Glutamatergic neuron (in vitro differentiated cells): ENCODE data around the gene ELOVL2. TPM values are rescaled to one million over a fixed set of nuclear protein-coding genes. Genes with fewer than 3 reads are reported as not detected.

Source experiments
- DNase-seq: peaks from one replicate; pipeline ENCODE4 v3.0.0; 2022
- H3K27ac Mint-ChIP-seq: one replicate; pipeline ENCODE4 v1.8.0; 2020; ENCODE audit warnings: mild to moderate bottlenecking, mixed read lengths, inconsistent platforms; ENCODE audit not compliant: unreplicated experiment
- H3K27me3 Mint-ChIP-seq: one replicate; pipeline ENCODE4 v1.8.0; 2020; ENCODE audit warnings: mild to moderate bottlenecking, moderate library complexity, mixed read lengths, inconsistent platforms; ENCODE audit not compliant: unreplicated experiment
- H3K36me3 Mint-ChIP-seq: one replicate; pipeline ENCODE4 v1.8.0; 2020; ENCODE audit warnings: mild to moderate bottlenecking, mixed read lengths, inconsistent platforms; ENCODE audit not compliant: unreplicated experiment
- H3K4me1 Mint-ChIP-seq: one replicate; pipeline ENCODE4 v1.8.0; 2020; ENCODE audit warnings: mild to moderate bottlenecking, low read depth, mixed read lengths, inconsistent platforms; ENCODE audit not compliant: unreplicated experiment
- H3K4me3 Mint-ChIP-seq: one replicate; pipeline ENCODE4 v1.8.0; 2020; ENCODE audit warnings: mild to moderate bottlenecking, mixed read lengths, inconsistent platforms; ENCODE audit not compliant: unreplicated experiment
- H3K9me3 Mint-ChIP-seq: one replicate; pipeline ENCODE4 v1.8.0; 2020; ENCODE audit warnings: mild to moderate bottlenecking, moderate library complexity, mixed read lengths, inconsistent platforms; ENCODE audit not compliant: unreplicated experiment
- CTCF ChIP-seq: fragments of 200-600 bp; sonication (generic); IDR thresholded peaks from one replicate; pipeline ENCODE4 v1.5.0; 2021; ENCODE audit not compliant: partially characterized antibody, unreplicated experiment
- total RNA-seq: library from RNA; stranded (reverse); fragmentation: NEBNext Ultra II Directional; extraction: Animal tissue kit (Norgen Biotek cat#: 25700); gene quantifications from one replicate; pipeline ENCODE4 v1.2.1, GENCODE V29; 2021; ENCODE audit not compliant: unreplicated experiment

The ELOVL2 gene
- total RNA-seq, 1 donor from 2014 or later = 10.6 TPM

GRCh38 chr6:11058406-11058805, 14.3 kb upstream of the ELOVL2 start:
- no peaks in the 10 kb centered on the region for H3K36me3 Mint-ChIP-seq
- H3K27me3 Mint-ChIP-seq = no peaks in the 10 kb centered on the region
- no peak overlapping the region for H3K27ac Mint-ChIP-seq
- TF ChIP-seq CTCF = no peak
- no peak for DNase-seq
- H3K9me3 Mint-ChIP-seq = no peaks in the 10 kb centered on the region
- H3K4me3 Mint-ChIP-seq = no peak overlapping the region
- no peaks in the 10 kb centered on the region for H3K4me1 Mint-ChIP-seq

GRCh38 chr6:11056871-11057270, 12.8 kb upstream of the ELOVL2 start:
- Mint-ChIP-seq H3K9me3 (no peaks in the 10 kb centered on the region), H3K36me3 (no peaks in the 10 kb centered on the region), H3K27ac (no peak overlapping the region), H3K27me3 (no peaks in the 10 kb centered on the region), H3K4me1 (no peaks in the 10 kb centered on the region), H3K4me3 (no peak overlapping the region)
- DNase-seq = no peak
- no peak for TF ChIP-seq CTCF

- H3K27ac Mint-ChIP-seq = no peak overlapping the region
- H3K4me3 Mint-ChIP-seq = no peak overlapping the region
Measured at GRCh38 chr6:11055127-11055627, 11.1 kb upstream of the ELOVL2 start.

GRCh38 chr6:11054722-11055121, 10.6 kb upstream of the ELOVL2 start:
- H3K27ac Mint-ChIP-seq = no peak overlapping the region
- no peaks in the 10 kb centered on the region for H3K27me3 Mint-ChIP-seq
- H3K4me1 Mint-ChIP-seq = no peaks in the 10 kb centered on the region
- TF ChIP-seq CTCF = no peak
- no peaks in the 10 kb centered on the region for H3K36me3 Mint-ChIP-seq
- no peak for DNase-seq
- no peaks in the 10 kb centered on the region for H3K9me3 Mint-ChIP-seq
- no peak overlapping the region for H3K4me3 Mint-ChIP-seq

More at GRCh38 chr6:11055127-11055627, 11.1 kb upstream of the ELOVL2 start:
- H3K27me3 Mint-ChIP-seq = no peaks in the 10 kb centered on the region
- H3K36me3 Mint-ChIP-seq = no peaks in the 10 kb centered on the region
- no peaks in the 10 kb centered on the region for H3K4me1 Mint-ChIP-seq
- H3K9me3 Mint-ChIP-seq = no peaks in the 10 kb centered on the region
- TF ChIP-seq CTCF = no peak
- DNase-seq = no peak

- Mint-ChIP-seq H3K4me3 (no peak overlapping the region), H3K4me1 (no peaks in the 10 kb centered on the region), H3K27me3 (no peaks in the 10 kb centered on the region), H3K36me3 (no peaks in the 10 kb centered on the region), H3K27ac (no peak overlapping the region), H3K9me3 (no peaks in the 10 kb centered on the region)
- no peak for DNase-seq
- TF ChIP-seq CTCF = no peak
Measured at GRCh38 chr6:11053307-11053706, 9.2 kb upstream of the ELOVL2 start.
